ENCODE results near the gene CD274.

Gene CD274

GRCh38 chr9:5450359-5451091 is at the start of gene CD274:
CD274 (plus strand) TSS chr9:5450542; CDS start chr9:5456114, 5,572 bp downstream.
- TF ChIP-seq CTCF (IDR thresholded peaks at IDR 0.05) = peak; percentile 59
- Histone ChIP-seq H3K4me3 (peak within 1 kb of the TSS; percentile 70), H3K27ac (peak within 1 kb of the TSS; percentile 69 to 74)
- DNase-seq (ENCODE audit: low spot score) = peak; percentile 92

- Histone ChIP-seq H3K27ac (no peak overlapping the region), H3K4me3 (no peak overlapping the region)
- TF ChIP-seq CTCF (IDR thresholded peaks at IDR 0.05) = no peak
These were observed 48.1 kb upstream of the CD274 start for GRCh38 chr9:5402217-5402616.

GRCh38 chr9:5408596-5408995 is 41.7 kb upstream of the CD274 start:
- no peak for TF ChIP-seq CTCF (IDR thresholded peaks at IDR 0.05)

More at GRCh38 chr9:5402217-5402616, 48.1 kb upstream of the CD274 start:
- DNase-seq (ENCODE audit: low spot score) = no peak

GRCh38 chr9:5416953-5417352 is 33.4 kb upstream of the CD274 start:
- no peak for TF ChIP-seq CTCF (IDR thresholded peaks at IDR 0.05)
- DNase-seq (ENCODE audit: low spot score) = no peak
- H3K4me3 ChIP-seq = no peak overlapping the region
- no peak overlapping the region for H3K27ac ChIP-seq

More at GRCh38 chr9:5408596-5408995, 41.7 kb upstream of the CD274 start:
- Histone ChIP-seq H3K4me3 (no peak overlapping the region), H3K27ac (no peak overlapping the region)
- DNase-seq (ENCODE audit: low spot score) = no peak

GRCh38 chr9:5418481-5418880 is 31.9 kb upstream of the CD274 start:
- TF ChIP-seq CTCF (IDR thresholded peaks at IDR 0.05) = no peak
- H3K4me3 ChIP-seq = no peak overlapping the region
- no peak overlapping the region for H3K27ac ChIP-seq
- no peak for DNase-seq (ENCODE audit: low spot score)

- no peak for DNase-seq (ENCODE audit: low spot score)
- no peak for TF ChIP-seq CTCF (IDR thresholded peaks at IDR 0.05)
These were observed 30.4 kb upstream of the CD274 start for GRCh38 chr9:5419987-5420386.

GRCh38 chr9:5421163-5421562 is 29.2 kb upstream of the CD274 start:
- no peak for DNase-seq (ENCODE audit: low spot score)
- Histone ChIP-seq H3K27ac (no peak overlapping the region), H3K4me3 (no peak overlapping the region)
- no peak for TF ChIP-seq CTCF (IDR thresholded peaks at IDR 0.05)

More at GRCh38 chr9:5419987-5420386, 30.4 kb upstream of the CD274 start:
- H3K27ac ChIP-seq = no peak overlapping the region
- H3K4me3 ChIP-seq = no peak overlapping the region

All from coronary artery (tissue), 2 donors.